ENCODE measurements around the gene CDK2AP2.

DNA sequence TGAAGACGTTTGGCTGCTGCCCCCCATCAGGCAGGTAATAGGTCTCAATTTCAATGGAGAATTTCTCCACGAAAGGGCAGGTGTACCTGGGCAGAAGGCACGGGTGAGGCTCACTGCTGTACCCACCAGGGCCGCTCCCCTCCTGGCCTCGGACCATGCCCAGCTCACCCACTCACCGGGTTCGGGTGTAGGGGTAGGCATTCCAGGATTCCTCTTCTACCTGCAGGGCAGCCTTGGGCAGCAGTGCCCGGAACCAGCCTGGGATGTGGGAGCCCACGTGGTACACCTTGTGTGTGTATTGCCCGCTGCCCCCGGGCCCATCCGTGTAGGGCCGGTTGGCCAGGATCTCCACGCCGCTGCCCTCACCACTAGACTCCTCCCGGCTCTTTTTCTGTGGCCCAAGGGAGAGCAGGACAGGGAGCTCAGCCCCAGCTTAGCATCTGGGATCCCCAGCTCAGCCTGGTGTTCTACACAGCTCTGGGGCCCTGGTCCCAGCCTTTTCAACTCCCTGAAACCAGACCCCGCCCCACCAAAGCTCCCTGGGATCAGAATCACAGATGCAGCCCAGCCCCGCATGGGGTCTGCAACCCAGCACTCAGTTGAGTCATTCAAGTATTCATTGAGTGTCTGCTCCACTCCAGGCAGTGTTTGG lies 5.5 kb downstream of the CDK2AP2 start:
- TF ChIP-seq GATA3 (IDR thresholded peaks at IDR 0.05; ENCODE audit: low read depth, low read length), result no peak
- TF ChIP-seq GATA2 (IDR thresholded peaks at IDR 0.05; ENCODE audit: low read depth, low read length), result no peak
